Right lobe of liver (tissue), 4 donors: ENCODE data around the gene DDX41.

ENCODE experiments used
- CTCF ChIP-seq, 4 donors: fragments of 200-600 bp in 3 of 4; fragments of 450-650 bp in 1 of 4; IDR thresholded peaks; one replicate each; pipeline versions ENCODE4 v1.5.1 to v1.8.0; 2016 to 2022; ENCODE audit warnings: antibody characterized with exemption in 4 of 4, mild to moderate bottlenecking in 2 of 4
- POLR2A ChIP-seq: fragments of 450-650 bp; IDR thresholded peaks from one replicate; pipeline ENCODE4 v1.6.1; 2017; ENCODE audit warnings: antibody characterized with exemption, mild to moderate bottlenecking
- donor health status: DM: no; HTN: no; CAD: no.
- donor health status: DM: no; HTN: no; CAD: no.
- donor health status: DM: no; HTN: yes; CAD: no.

- TF ChIP-seq CTCF (IDR thresholded peaks at IDR 0.05) (no peak), POLR2A (no peak)
These were observed 37.0 kb downstream of the DDX41 start for GRCh38 chr5:177479774-177480173.
